GM18907 (cell line): ENCODE measurements around the gene COQ2.
"Not testable (repeated sequence)": the region's sequence is repeated elsewhere in the genome, so short reads cannot be mapped to it uniquely, and the experiment has no call there.

Experiments used
- ATAC-seq: cut with Tn5 transposase; IDR thresholded peaks from one replicate; pipeline ENCODE4 v1.9.1; 2021; ENCODE audit warnings: mild to moderate bottlenecking, moderate library complexity; ENCODE audit not compliant: unreplicated experiment

Gene COQ2

DNA sequence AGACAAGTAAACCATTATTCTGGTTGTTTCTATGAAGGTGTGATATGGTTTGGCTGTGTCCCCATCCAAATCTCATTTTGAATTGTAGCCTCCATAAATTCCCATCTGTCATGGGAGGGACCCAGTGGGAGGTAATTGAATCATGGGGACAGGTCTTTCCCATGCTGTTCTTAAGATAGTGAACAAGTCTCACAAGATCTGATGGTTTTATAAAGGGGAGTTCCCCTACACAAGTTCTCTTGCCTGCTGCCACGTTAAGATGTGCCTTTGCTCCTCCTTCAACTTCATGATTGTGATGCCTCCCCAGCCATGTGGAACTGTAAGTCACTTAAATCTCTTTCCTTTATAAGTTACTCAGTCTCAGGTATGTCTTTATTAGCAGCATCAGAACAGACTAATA is 3.8 kb upstream of the COQ2 start:
- not testable (repeated sequence) for ATAC-seq

- peak; percentile 12 for ATAC-seq
Measured at GRCh38 chr4:83285055-83285407, 433 bp upstream of the COQ2 start.

GRCh38 chr4:83283181-83283580 is 1.4 kb downstream of the COQ2 start:
- no peak for ATAC-seq

- ATAC-seq, result no peak
Measured at GRCh38 chr4:83282049-83282535, 2.5 kb downstream of the COQ2 start.

- ATAC-seq, result no peak
Measured at GRCh38 chr4:83281307-83281706, 3.3 kb downstream of the COQ2 start.

DNA sequence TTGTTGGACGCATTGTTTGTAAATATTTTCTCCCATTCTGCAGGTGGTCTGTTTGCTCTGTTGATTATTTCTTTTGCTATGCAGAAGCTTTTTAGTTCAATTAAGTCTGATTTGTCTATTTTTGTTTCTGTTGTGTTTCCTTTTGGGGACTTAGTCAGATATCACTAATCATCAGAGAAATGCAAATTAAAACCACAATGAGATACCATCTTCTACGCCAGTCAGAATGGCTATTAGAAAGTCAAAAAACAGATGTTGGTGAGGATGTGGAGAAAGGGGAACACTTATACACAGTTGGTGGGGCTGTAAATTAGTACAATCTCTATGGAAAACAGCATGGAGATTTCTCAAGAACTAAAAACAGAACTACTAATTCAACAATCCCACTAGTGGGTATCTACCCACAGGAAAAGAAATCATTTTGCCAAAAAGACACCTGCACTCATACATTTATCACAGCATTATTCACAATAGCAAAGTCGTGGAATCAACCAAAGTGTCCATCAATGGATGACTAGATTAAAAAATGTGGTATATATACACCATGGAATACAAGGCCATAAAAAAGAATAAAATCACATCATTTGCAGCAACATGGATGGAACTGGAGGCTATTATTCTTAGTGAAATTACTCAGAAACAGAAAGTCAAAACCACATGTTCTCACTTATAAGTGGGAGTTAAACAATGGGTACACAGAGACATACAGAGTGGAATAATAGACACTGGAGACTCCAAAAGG is 8.1 kb downstream of the COQ2 start:
- peak; percentile 78 for ATAC-seq

DNA sequence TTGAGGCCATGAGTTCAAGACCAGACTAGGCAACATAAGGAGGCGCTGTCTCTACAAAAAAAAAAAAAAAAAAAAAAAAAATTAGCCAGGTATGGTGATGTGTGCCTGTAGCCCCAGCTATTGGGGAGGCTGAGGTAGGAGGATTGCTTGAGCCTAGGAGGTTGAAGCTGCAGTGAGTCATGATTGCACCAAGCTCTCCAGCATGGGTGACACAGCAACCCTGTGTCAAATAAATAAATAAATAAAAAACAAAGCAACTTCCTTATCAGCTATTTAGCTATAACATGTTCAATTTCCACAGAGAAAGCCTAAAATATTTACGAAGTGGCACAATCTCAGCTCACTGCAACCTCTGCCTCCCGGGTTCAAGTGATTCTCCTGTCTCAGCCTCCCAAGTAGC is 10.7 kb downstream of the COQ2 start:
- not testable (repeated sequence) for ATAC-seq

GRCh38 chr4:83272900-83273299 is 11.7 kb downstream of the COQ2 start:
- ATAC-seq, result peak; percentile 86

DNA sequence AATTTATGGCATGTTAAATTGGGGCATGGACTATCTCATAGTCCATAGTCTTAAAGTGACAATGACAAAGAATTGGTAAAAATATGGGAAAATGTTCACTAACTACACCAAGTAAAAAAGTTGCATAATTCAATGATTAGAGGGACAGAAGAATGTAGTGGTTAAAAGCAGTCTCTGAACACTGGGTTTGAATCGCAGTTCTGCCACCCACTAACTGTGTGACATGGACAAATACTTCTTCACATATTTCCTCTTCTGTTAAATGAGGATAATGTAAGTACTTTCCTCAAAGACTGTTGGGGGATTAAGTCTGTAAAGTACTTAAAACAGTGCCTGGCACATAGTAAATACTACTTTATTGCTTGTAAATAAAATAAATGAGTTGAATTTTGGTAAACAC is 15.3 kb downstream of the COQ2 start:
- no peak for ATAC-seq

DNA sequence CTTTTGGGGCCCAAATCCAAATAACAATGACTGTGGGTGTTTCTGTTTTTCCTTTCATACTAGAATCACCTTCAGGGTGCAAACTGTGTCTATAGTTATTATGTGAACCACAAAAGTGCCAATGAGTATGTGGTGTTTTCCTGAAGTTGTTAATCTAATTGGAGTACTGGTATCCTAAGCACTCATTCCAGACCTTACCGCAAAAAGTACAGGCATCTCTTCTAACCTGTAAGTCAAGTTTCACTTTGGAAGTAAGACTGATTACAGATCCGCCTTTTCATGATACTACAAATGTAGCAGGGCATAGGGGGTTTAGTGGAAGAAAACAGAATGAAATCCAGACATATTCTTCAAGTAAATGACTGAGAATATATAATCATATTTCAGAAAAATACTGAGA is 16.1 kb downstream of the COQ2 start:
- no peak for ATAC-seq

DNA sequence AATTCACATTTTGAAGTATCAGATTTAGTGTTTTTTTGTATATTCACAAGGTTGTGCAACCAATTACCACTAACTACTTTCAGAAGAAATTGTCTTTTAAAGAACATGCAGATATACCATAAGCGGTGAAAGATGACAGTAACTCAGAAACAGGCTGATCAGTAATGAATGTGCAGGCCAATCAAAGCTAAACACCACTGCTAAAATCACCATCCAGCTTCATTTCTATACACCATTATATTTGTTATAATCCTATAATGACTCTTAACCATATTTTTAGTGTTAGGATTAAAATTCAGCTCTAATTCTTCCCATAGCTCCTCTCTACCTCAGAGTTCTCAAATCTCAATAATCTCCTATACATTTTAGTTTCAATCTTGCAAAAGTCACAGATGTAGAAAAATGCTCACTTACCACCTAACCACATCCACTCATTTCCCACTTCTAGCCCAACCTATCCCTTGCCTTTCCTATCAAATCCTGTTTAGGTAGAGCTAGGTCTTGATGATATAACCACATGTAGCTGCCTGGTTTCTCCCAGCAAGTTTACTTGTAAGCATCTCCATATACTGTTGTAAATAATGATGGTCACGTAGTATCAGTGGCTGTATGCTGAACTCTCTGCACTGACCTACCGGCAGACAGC is 16.6 kb downstream of the COQ2 start:
- ATAC-seq, result no peak

DNA sequence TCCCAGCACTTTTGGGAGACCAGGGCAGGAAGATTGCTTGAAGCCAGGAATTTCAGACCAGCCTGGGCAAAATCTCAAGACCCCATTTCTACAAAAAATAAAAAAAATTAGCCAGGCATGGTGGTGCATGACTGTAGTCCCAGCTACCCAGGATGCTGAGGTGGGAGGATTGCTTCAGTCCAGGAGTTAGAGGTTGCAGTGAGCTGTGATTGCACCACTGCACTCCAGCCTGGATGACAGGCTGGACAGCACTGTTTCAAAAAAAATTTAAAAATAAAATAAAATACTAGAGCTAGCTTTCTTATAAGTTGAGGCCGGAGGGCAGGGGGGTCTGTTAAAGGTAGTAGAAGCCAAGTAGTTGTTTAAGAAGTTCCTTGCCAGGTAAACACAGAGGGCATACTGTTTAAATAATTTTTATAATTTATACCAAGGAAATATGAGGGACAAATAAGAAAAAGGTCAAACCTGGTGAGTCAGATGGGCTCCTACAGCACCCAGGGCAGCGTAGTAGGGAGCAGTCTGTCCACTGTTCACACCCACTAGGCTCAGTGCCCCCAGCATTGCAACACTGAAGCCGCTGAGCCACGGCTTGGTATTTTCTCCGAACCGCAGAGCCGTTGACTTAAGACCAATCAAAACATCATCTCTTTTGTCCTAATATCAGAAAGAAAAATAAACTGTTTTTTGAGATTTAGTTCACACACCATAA is 17.3 kb downstream of the COQ2 start:
- ATAC-seq, result no peak

DNA sequence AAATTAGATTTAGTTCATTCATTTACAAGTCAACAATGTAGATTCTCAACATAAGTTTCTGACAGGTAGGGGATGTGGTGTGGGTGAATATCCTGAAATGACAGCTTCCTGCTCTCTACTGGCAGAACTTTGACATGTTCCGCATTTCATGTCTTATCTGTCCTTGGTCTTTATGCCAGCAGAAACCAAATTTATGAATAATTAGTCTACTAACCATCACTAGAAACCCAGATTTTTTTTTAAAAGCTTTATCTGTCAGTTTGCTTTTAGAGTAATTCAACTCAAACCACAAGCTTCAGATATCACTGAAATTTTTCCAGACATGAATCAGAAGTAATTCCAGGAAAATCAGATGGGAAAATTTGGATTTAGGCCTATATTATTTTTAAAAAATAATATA is 17.9 kb downstream of the COQ2 start:
- peak; percentile 59 for ATAC-seq

GRCh38 chr4:83263106-83263505 is 21.5 kb downstream of the COQ2 start:
- ATAC-seq, result no peak

DNA sequence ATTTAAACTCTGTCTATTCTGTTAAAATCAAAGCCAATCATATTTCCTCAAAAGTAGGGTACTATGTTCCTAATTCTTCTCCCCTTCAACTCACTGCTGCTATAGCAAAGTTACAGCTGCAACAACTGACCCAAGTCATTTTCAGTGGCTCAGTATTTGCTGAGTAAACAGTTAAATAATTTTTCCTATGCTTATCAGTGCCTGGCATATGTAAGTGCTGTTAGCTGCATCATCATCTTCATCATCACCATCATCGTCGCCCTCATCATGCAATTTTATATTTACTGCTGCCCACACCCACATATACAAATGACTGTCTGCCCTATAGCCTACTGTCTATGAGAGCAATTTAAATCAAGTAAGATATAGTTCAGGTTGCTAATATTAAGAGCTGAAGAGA is 21.9 kb downstream of the COQ2 start:
- ATAC-seq, result no peak

DNA sequence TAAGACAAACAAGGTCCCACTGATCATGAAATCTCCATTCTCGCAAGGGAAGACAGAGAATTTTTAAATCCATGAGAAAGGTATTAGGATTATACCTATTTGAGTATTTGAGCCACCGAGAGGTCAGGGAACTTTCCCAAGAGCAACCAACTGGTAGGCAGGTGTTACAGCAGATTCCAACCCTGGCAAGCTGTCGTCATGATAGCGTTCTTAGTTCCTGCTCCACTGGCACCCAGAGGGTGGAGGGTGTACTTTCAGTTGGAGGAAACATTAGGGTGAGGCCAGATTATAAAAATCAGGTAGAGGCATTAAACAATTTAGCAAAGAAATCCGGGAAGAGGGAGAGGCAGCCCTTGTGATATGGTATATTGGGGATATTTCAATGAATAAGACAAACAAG is 23.3 kb downstream of the COQ2 start:
- no peak for ATAC-seq

DNA sequence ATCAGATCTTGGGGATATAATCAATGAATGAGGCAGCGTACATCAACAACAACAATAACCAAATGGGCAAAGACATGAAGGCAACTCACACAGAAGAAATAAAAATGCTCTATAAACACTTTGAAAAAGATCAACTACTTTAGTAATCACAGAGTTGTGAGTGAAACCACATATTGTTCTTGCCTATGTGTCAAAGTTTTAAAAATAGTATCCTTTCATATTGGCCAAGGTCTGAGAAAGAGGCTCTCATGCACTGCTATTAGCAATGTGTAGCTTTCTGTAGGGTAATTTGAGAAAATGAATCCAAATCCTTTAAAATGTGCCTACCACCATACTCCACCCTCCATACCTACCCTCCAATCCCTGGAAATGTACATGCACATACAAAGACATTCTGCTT is 25.0 kb downstream of the COQ2 start:
- ATAC-seq, result no peak

GRCh38 chr4:83258461-83258860 is 26.1 kb downstream of the COQ2 start:
- no peak for ATAC-seq

GRCh38 chr4:83257811-83258210 is 26.8 kb downstream of the COQ2 start:
- no peak for ATAC-seq

GRCh38 chr4:83255584-83255983 is 29.0 kb downstream of the COQ2 start:
- ATAC-seq, result no peak

DNA sequence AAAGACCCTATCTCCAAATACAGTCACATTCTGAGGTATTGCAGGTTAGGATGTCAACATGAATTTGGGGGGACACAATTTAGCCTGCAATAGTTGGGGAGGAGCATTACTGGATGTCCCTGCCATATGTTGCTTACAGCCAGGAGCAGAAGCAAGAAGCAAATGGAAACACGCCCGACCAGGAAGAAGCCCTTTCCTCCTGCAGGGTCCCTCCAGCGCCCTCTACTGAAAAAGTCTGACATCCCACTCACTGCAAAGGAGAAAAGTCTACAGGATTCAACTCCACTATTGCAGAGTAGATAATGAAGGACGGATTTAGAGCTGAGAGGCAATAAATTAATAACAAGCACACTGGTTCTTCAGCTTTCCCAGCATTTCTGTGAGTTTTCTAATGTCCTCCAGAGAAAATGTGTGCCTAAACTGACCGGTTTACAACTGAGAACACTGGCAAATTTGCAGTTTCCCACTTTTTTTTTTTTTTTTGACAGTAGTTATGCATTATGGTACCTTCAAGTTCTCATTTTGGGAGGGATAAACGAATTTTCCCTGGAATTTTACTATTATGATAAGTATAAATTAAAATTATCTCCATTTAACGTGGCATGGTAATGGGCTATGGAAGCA is 31.7 kb downstream of the COQ2 start:
- peak; percentile 69 for ATAC-seq

DNA sequence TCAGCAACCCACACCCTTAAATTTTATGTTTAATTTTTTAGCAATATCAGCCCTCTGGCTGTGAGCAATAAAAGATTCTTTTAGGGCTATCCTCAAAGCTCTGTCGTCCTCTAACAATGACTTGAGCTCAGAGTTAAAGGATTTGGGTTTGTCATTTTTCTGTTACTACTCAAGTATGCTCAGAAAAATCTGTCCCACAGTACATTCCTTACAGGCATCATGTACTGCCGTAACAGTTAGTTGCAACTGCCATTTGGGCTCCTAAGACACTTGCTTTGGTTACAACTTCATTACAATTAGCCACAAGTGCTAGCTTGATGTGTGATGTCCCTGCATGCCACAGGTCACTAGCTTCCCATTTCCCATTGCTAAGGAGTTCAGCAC is 33.2 kb downstream of the COQ2 start:
- ATAC-seq, result no peak
